GM12874 (cell line): ENCODE data around the gene LIMS2.

ENCODE experiments used
- TF ChIP-seq, protein P1 (sequence below): IDR thresholded peaks from 2 replicates; pipeline ENCODE4 v1.5.1; 2011; ENCODE audit warnings: low read depth, mild to moderate bottlenecking, control low read depth, low read length, moderate library complexity; ENCODE audit not compliant: insufficient read depth

LIMS2 gene

DNA sequence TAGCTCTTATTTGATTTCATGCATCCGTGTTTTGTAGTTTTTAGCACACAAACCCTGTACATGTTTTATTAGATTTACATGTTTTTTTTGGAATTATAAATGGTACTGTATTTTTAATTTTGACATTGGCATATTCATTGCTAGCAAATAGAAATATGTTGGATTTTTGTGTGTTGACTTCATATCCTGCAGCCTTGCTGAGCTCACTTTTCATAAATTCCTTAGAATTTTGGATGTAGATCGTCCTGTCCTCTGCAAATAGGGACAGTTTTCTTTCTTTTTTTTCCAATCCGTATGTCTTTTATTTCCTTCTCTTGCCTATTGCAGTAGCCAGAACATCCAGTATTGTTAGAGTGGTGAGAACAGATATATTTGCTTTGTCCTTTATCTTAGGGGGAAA is 76.1 kb downstream of the LIMS2 start:
- TF ChIP-seq, protein P1, sequence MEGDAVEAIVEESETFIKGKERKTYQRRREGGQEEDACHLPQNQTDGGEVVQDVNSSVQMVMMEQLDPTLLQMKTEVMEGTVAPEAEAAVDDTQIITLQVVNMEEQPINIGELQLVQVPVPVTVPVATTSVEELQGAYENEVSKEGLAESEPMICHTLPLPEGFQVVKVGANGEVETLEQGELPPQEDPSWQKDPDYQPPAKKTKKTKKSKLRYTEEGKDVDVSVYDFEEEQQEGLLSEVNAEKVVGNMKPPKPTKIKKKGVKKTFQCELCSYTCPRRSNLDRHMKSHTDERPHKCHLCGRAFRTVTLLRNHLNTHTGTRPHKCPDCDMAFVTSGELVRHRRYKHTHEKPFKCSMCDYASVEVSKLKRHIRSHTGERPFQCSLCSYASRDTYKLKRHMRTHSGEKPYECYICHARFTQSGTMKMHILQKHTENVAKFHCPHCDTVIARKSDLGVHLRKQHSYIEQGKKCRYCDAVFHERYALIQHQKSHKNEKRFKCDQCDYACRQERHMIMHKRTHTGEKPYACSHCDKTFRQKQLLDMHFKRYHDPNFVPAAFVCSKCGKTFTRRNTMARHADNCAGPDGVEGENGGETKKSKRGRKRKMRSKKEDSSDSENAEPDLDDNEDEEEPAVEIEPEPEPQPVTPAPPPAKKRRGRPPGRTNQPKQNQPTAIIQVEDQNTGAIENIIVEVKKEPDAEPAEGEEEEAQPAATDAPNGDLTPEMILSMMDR = no peak

DNA sequence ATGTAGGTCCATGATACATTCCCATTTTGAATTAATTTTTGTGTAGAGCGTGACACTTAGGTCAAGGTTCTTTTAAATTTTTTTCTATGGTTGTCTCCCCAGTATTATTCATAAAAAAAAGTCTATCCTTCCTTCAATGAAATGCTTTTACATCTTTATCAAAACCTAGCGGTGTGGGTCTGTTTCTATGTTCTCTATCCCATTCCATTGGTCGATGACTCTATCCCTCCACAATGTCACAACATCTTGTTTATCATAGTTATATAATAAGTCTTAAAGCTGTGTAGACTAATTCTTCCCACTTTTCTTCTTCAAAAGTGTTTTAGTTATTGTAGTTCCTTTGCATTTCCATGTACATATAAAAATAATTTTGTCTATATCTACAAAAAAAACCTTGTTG is 76.6 kb downstream of the LIMS2 start:
- TF ChIP-seq, protein P1 = no peak

DNA sequence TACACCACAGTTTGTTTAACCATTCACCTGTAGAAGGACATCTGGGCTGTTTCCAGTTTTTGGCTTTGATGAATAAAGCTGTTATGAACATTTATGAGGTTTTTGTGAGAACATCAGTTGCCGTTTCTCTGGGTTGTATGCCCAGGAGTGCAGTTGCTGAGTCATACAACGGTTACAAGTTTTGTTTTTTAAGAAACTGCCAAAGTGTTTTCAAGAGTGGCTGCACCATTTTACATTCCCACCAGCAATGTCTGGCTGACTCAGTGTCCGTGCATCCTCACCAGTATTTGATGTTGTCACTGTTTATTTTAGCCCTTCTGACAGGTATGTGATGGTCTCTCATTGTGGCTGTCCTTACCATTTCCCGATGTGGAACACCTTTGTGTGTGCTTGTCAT is 77.3 kb downstream of the LIMS2 start:
- TF ChIP-seq, protein P1 = no peak

DNA sequence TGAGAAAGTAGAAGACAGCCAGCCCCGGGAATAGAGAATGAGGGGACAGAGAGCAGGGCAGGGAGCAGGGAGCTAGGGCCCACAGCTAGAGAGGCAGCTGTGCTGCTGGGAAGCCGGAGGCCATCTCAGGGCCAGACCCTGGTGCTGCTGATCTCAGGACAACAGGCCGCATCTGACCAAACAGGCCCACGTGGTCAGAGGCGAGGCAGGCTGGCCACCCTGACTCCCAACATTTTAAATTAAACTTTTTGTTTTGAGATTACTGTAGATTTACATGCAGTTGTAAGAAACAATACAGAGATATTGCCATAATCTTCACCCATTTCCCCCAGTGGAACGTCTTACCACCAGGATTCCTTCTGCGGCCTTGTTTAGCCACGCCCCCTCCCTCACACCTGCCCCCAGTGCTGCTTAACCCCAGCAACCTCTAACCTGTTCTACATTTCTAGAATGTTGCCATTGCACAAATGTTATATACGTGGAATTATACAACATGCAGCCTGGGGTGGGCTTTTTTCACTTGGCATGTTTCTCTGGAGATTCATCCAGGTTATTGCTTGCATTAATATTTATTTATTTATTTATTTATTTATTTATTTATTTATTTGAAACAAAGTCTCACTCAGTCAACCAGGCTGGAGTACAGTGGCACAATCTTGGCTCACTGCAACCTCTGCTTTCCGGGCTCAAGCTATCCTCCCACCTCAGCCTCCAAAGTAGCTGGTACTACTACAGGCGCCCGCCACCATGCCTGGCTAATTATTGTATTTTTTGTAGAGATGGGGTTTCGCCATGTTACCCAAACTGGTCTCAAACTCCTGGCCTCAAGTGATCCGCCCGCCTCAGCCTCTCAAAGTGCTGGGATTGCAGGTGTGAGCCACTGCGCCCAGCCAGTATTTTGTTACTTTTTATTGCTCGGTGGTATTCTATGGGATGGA is 78.0 kb downstream of the LIMS2 start:
- TF ChIP-seq, protein P1 = no peak

DNA sequence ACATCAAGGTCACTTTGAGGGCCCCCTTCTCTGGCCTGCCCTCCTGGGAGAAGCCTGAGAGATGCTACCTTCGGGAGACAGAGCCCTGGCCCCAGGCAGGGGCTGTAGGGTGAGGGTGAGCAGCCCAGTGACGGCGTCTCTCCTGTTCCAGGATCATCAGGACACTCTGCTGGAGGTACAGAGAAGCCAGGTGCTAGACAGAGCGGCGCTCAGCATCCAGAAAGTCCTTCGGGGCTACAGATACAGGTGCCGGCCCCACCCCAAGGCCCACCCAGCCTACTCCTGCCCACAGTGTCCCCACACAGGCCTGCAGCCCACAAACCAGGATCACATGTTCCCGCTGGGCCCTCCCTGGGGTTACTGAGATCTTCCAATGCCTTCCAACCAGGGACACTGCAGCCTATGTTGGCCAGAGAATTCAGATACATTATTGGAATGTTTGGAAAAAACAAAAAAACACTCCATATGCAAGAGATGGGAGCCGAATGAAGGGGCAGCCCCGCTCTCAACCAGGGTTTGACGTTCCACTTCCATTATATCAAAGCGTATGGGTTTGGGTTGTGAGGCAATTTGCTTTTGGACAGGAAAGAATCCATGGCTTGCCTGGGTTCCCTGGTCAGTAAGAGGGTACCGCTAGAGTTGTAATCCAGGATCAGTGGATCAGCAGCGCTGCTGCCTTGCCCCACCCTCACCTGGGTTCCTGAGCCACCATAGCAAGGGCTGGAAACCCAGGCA is 78.9 kb downstream of the LIMS2 start:
- TF ChIP-seq, protein P1 = no peak

DNA sequence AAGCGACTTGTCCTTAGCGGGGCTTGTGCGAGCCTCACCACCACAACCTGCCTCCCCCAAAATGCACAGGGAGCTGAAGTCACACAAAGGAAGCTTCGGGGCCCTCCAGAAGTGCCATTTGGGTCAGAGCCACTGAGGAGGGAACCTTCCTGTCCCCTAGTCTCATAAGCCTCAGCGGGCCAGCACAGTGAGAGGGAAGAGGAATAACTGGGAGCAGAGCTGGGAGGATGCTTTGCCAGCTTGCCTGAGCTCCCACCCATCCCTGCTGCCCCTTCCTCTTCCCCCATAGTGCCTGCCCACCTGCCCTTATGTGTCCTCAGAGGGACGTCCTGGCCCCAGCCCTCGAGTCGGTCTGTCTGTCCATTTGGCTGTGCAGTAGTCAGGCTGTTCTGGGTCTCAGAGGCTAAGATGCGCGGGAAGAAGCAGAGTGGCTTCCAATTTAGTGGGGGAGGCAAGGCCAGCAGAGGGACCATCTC is 81.2 kb downstream of the LIMS2 start:
- TF ChIP-seq, protein P1 = no peak
